Right kidney (tissue), 9 donors: Measurements from ENCODE around the gene MPP7.
"Not testable (repeated sequence)": the region's sequence is repeated elsewhere in the genome, so short reads cannot be mapped to it uniquely, and the experiment has no call there.

Experiments used
- DNase-seq: peaks from one replicate; pipeline ENCODE4 v3.0.0-alpha.2; 2016
- long read RNA-seq, 8 donors: transcript quantifications; one replicate each; lab custom pipeline, GENCODE V29; 2026

Gene MPP7
- long read RNA-seq, donor 1 = 0 reads
- long read RNA-seq, donor 2 = 0 reads
- long read RNA-seq, donor 3 = 0 reads
- long read RNA-seq, donor 4 = 0 reads
- long read RNA-seq, donor 5 = 0 reads
- long read RNA-seq, donor 6 = 0 reads
- long read RNA-seq, donor 7 = 0 reads
- long read RNA-seq, donor 8 = 0 reads

DNA sequence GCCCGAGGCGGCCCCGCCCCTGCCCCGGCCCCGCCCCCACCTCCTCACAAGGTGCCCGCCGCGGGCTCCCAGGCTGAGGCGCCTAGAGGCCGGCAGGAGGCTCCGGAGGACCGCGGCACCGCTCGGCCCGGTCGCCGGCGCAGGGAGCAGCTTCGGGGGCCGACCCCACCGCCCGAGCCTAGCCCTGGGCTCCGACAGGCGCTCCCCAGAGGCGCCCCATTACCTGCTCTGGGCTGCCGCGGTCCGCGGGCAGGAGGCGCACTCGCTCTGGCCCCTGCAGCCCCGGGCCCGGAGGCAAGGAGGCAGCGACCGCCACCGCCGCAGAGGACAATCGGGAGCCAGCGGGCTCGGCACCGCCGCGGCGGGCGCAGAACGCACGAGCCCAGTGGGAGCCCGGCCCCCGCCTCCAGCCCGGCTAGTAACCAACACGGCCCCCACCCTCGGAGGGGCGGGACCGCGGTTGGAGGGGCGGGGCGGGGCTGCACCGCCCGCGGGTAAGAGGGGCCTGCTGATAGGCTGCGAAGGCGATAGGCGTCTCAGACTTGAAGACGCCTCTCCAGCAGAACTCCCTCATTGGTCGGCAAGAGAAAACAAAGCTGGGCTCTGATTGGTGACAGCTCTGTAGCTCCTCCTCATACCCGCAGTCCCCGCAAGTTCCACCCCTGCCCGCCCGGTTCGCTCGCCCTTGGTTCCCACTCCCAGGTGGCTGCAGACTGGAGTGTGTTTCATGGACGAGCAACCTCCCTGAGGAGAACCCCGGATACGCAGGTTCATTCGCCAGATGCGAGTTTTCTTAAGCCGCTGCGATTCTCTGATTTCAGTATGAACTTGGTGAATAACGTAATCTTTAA is at the start of gene MPP7:
Gene MPP7 (minus strand): TSS at position 427 of the 851 bp plus-strand sequence. CDS start 64,460 bp downstream, outside the sequence.
- DNase-seq = peak; percentile 95

DNA sequence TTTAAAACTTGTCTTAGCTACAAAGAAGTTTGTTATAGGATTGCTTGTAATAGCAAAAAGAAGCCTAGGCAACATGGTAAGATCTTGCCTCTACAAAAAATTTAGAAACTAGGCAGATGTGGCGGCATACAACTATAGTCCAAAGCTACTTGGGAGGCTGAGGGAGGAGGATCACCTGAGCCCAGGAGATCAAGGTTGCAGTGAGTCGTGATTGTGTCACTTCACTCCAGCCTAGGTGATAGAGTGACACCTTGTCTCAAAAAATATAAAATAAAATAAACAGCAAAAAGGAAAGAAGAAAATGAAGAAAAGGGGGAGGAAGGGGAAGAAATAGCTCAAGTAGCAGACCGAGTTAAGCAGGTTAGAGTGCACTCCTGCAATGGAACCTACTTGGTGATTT is 47.0 kb upstream of the MPP7 start:
- DNase-seq = no peak

DNA sequence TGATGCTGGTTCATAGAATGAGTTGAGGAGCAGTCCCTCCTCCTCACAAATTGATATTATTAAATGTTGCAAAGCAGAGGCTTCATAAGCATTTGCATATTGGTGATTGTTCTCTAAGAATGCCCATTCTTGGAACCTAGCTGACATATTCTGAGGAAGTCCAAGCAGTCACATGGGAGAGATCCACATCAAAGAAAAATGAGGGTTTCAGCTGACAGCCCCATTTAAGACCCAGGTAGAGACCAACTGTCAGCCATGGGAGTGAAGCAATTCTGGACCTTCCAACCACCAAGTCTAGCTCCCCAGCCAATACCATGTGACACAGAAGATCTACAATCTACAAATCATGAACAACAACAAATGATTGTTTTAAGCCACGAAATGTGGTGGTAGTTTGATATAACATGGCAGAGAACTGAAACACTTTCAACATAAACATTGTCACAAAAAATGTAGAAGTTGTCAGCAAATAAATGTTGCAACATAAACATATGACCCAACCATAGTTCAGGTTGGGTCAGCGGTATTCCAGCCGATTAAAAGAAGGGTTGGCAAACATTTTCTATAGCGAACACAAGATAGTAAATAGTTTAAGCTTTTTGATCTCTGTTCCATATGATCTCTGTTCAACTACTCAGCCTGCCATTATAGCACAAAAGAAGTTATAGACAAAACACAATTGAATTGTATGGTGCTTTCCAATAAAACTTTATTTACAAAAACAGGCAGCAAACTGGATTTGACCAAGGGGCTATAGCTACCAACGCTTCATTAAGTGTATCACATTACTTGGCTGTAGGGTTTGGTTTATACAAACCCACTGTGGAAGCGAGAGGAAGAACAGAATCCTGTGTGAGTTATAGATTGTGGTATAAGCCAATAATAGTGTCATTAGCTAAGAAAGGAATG is 41.4 kb upstream of the MPP7 start:
- DNase-seq = no peak

DNA sequence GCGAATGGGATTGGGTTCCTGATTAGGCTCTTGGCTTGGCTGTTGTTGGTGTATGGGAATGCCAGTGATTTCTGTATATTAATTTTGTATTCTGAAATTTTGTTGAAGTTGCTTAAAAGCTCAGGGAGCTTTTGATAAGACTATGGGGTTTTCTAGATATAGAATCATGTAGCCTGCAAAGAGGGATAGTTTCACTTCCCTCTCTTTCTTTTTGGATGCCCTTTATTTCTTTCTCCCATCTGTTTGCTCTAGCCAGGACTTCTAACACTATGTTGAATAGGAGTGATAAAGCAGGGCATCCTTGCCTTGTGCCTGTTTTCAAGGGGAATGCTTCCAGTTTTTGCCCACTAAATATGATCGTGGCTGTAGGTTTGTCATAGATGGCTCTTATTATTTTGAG is 40.4 kb upstream of the MPP7 start:
- DNase-seq = no peak

DNA sequence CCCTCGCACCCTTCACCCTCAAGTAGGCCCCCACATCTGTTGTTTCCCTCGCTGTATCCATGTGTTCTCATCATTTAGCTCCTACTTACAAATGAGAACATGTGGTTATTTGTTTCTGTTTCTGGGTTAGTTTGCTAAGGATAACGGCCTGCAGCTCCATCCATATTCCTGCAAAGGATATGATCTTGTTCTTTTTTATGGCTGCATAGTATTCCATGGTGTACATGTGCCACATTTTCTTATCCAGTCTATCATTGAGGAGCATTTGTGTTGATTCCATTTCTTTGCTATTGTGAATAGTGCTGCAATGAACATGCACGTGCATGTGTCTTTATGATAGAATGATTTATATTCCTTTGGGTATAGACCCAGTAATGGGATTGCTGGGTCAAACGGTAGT is 38.8 kb upstream of the MPP7 start:
- not testable (repeated sequence) for DNase-seq

DNA sequence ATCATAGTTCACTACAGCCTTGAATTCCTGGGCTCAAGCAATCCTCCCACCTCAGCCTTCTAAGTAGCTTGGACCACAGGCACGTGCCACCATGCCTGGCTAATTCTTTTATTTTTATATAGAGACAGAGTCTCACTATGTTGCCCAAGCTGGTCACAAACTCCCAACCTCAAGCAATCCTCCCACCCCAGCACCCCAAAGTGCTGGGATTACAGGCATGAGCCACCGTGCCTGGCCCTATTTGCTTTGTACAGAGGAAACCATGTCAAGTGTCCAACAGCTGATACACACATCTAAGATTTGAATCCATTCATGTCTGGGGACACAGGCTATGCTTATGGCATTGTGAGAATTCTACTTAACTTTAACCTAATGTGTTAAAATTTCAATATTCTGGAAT is 29.9 kb upstream of the MPP7 start:
- no peak for DNase-seq

DNA sequence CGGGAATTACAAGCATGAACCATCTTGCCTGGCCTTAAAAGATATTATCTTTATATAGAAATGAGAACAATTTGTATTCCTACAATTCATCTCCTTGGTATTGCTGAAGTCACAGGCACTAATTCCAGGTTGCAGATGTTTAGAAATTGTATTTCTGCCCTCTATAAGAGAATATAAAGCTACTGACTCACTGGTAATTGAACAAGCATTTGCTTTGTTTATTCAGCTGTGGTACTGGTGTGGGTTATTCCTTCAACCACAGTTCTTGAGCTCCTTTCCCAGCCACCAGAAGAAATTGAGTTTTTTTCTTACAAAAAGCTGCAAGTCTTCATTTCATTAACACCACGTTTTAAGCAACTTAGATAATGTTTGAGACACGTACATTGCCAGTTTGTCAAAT is 29.0 kb upstream of the MPP7 start:
- DNase-seq = no peak

DNA sequence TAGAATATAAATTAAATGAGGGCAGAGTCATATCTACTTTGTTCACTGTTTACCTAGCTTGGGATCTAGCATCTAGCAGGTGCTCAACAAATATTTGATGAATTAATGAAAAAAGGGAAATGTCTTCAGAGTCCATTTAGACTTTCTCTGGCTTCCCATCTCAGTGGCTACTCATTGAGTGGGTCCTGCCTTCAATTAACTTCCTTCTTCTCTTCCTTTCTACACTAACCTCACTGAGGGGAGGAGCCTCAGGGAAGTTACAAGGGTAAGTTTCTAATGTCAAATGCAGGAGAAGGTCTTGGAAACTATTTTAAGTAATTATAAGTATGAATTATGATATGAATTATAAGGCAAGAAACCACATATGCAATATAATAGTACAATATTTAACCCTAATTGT is 28.2 kb upstream of the MPP7 start:
- no peak for DNase-seq

DNA sequence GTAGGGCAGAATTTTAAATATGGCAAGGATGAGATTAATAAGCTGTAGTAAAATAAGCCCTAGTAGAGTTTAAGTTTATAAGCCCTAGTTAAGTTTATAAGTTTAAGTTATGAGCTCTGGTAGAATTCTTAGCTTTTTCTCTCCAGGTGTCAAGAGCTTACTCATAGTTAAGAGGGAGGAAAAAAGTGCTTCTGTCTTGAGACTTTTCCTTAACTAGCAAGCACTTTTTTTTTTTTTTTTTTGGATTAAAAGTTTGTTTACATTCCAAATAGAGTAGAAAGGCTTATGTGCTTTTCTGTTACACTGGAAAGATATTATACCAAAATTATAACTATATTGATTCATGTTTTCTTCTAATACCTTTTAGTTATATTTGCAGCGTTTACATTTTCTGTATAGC is 25.5 kb upstream of the MPP7 start:
- DNase-seq = no peak

DNA sequence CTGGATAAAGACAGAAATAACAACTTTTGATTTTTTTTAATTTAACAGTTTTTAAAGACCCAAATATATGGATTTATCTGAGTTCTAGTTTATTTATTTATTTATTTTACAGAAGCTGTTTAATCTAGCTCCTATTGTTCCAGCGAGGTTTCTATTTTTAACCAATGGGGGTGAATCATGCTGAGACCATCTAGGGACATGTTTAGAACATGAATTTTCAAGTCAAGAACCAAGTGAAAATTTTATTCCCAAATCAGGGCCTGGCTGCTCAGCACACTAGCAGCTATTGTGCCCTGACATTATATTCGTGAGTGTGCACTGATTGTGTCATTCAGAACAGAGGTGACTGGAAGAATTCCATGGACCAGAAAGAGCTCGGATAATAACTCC is 24.6 kb upstream of the MPP7 start:
- no peak for DNase-seq

DNA sequence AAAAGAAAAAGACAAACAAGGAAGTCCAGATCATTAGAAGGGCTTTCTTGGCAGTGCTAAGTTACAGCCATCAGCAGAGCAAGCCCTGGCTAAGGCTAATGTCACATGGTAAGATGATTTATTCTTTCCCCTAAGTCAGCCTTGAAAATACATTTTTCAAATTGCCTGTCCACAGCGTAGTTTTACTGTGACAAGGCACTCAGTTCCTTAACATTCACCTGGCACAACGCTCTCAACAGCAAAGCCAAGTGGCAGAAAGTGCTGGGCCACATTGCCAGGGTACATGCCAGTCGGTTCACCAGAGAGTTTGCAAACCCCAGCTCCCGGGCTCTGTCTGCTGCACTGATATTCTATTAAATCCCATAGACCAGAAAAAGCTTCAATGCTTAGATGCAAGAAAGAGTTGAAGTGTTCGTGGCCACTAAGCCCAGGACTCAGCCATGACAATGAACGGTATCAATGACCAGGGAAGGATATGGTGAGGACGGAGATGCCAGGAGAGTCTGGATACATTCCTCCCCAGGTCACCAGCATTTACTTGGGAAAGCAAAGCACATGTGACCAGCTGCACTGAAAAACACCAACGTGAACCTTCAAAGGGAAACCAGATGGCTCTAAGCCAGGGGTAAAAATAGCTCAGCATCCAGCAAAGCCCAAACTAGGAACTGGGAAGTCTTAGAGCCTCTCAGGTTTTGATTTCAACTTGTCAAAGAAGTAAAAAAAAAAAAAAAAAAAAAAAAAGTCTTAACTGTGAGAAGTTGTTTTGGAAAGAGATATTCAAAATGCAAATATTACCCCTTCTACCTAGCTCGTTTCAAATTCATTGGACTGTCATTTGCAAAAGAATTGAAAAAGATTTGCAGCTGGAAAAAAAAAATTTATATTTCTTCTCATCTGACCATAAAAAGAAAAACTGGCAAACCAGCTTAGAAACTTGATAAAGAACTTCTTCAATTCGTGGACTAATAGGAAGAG is 23.9 kb upstream of the MPP7 start:
- no peak for DNase-seq

DNA sequence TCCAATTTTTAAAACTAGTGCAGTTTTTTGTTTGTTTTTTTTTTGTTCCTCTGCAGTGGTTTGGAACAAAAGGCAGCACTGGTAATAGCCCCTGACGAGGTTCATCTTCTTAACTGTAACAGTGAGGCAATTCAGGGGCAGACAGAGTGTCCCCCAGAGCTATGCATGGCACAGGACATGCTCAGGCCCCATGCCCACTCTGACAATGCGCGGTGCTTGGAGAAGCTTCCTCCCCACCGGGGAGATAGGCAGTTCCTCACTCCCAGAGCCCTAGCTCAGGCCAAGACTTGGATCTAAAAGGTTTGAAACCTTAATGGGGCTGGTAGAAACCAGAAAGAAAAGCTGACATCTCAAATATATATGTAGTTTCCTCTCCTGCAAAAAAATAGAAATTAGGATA is 17.9 kb upstream of the MPP7 start:
- no peak for DNase-seq

DNA sequence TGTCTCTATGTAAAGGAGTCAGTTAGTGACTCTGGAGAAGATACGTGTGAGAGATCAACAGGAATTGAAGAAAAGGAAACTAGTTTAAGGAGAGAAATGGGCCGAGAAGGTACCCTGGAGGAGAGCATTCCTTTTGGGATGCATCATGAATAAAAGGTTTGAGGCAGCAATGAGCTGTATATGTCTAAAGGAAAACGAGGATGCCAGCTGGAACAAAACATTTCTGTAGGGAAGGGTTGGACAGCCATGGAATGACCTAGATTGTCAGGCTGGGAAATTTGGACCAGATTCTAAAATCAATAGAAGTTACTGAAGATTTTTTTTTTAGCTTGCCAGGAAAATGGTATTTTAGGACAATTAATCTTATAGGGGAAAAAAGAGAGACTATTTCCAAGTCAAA is 17.2 kb upstream of the MPP7 start:
- DNase-seq = no peak

DNA sequence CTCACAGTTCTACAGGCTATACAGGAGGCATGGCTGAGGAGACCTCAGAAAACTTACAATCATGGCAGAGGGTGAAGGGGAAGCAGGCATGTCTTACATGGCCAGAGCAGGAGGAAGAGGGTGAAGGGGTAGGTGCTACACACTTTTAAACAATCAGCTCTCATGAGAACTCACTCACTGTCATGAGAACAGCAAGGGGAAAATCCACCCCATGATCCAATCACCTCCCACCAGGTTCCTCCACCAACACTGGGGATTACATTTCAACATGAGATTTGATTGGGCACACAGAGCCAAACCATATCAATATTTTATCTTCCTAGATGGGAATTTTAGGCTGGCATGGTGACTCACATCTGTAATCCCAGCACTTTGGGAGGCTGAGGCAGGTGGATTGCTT is 16.2 kb upstream of the MPP7 start:
- not testable (repeated sequence) for DNase-seq

DNA sequence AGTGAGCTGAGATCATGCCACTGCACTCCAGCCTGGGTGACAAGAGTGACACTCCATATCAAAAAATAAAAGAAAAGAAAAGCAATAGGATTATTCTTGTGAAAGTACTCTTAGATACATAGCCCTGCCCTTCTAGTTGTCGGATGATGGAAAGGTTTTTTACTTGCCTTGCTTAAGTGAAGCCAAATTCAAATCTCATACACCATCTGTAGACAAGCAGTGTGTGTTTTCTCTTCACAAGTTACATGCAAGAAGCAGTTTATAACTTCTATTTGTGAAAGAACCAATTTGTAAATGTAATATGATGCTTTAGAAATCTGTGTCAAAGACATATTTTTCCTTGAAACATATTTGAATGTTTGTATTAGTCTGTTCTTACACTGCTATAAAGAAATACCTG is 15.8 kb upstream of the MPP7 start:
- DNase-seq = no peak

DNA sequence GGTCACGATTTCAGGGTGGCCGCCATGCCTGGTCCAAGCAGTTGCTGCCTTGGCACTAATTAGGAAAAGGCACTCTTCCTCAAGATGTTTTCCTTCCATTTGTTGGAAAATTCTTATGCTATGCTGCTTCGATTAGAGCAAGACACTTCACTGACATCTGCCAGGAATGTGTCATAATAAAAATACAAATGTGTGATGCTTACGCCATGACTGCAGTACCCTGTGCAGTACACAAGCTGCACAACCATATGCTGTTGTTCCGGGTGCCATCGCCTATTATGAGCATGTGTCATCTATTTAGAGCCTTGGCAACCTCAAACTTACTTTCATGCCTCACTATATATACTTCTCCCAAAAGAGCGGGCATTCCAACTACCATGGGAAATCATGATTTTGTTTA is 14.9 kb upstream of the MPP7 start:
- no peak for DNase-seq

DNA sequence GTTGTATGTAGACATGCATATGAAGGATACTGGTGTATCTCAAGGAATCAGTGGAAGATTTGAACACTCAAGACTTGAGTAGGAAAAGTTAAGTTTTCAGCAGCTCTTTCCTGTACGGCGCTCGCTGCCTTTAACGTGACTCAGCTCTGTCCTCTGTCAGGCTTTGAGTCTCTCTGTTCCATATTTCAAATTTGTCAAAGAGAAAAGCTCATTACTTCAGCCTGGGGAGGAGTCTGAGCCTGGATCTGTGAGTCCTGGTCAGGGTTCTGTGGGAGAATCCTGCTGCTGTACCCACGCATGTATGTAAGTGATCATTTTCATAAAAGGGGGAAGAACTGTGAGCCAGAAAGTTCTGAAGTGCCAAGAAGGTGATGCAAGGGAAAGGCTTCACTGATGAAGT is 13.8 kb upstream of the MPP7 start:
- no peak for DNase-seq

DNA sequence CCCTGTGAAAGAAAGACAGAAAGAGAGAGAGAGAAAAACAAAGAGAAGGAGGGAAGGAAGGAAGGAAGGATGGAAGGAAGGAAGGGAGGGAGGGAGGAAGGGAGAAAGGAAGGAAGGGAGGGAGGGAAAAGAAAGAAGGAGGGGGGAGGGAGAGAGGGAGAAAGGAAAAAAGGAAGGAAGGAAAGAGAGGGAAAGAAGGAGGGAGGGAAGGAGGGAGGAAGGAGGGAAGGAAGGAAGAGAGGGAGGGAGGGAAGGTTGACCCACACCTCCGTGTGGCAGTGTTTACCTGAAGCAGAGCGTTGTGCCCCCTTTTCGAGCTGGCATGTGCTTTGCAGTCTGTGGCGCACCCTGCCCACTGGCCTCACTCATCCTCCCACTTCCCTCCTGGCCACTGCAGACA is 12.3 kb upstream of the MPP7 start:
- no peak for DNase-seq

DNA sequence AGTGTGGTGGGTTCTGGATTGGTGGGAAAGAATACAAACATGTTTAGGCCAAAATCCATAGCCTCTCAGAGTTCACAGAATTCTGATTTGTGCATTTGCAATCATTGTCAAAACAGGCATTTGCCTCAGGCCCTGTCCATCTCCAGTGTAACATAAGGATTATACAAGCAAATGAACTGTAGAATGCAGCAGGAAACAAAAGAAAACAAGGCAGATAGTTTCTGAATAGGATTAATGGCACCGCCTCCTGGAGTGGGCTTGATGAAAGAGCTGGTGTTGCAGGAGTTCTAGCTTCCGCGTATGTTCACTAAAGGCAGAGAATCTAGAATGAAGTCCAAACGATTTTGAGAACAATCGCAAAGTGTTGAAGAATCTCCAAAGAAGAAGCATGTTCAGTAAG is 11.3 kb upstream of the MPP7 start:
- DNase-seq = no peak

DNA sequence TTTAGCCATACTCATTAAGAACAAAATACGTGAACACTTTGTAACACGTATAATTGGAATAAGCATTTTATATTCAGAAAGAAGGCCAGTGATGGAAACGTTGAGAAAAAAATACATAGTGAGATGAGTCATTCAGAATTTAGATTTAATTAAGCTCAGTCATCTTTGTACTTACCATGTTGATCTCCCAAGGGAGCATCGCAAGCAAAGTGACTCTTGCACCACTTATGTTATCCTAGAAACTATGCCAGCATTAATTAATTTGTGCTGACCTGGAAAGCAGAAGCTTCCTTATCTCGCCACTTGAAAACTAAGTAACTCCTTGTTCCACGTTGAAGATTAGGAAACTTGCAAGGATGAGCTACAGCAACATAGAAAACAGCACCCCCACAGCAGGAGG is 9.7 kb upstream of the MPP7 start:
- DNase-seq = no peak

DNA sequence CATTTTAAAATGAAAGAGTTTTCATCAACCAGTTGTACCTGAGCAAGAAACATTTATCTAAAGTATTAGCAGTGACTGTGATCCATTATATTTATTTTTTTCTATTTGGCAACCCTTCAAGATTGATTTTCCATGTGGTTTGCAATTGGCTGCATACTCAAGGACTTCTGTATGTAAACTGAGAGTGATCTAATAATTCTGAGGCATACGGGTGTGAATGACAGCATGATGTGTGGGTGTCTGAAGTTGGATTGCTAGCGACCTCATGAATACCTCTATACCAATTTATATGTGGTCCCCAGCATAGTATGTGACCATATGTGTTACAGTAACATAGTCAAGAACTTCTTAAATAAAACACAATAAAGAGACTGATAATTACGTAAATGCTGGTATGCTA is 8.2 kb upstream of the MPP7 start:
- DNase-seq = no peak

DNA sequence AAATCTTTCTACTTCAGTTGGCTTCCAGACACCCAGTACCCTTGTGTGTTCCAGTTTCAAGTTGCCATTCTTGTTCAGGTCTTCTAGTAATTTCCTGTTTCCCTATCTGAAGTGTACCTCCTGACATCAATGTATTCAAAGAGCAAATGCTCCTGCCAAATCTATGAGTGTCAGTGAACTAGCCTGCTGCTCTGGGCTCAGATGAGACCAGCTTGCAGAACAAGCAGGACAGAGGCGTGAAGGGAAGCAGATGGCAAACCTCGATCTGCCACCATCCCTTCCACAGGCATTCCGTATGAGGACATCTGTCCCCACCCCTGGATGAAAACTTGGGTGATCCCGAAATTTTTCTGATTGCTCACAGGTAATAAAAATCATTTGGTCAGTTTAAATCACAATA is 4.4 kb upstream of the MPP7 start:
- DNase-seq = no peak
